Activated naive CD8-positive, alpha-beta T cell (primary cell): ENCODE measurements around the gene CDKN1A.
"Not testable (repeated sequence)": the region's sequence is repeated elsewhere in the genome, so short reads cannot be mapped to it uniquely, and the experiment has no call there.

Experiments
- H3K27ac Mint-ChIP-seq: one replicate; pipeline ENCODE4 v1.8.0; 2021; ENCODE audit warnings: mixed read lengths
- H3K27me3 Mint-ChIP-seq: one replicate; pipeline ENCODE4 v1.8.0; 2021; ENCODE audit warnings: mixed read lengths
- H3K36me3 Mint-ChIP-seq: one replicate; pipeline ENCODE4 v1.8.0; 2021; ENCODE audit warnings: mixed read lengths
- H3K4me1 Mint-ChIP-seq: one replicate; pipeline ENCODE4 v1.8.0; 2021; ENCODE audit warnings: low read depth, mixed read lengths
- H3K4me3 Mint-ChIP-seq: one replicate; pipeline ENCODE4 v1.8.0; 2021; ENCODE audit warnings: mild to moderate bottlenecking, mixed read lengths
- H3K9me3 Mint-ChIP-seq: one replicate; pipeline ENCODE4 v1.8.0; 2021; ENCODE audit warnings: low read depth, mixed read lengths

Gene CDKN1A

GRCh38 chr6:36712816-36713215 lies 34.3 kb downstream of the CDKN1A start:
- Mint-ChIP-seq H3K27ac (no peak overlapping the region), H3K9me3 (no peaks in the 10 kb centered on the region), H3K4me1 (no peaks in the 10 kb centered on the region), H3K36me3 (no peaks in the 10 kb centered on the region), H3K4me3 (no peak overlapping the region), H3K27me3 (no peaks in the 10 kb centered on the region)

GRCh38 chr6:36713846-36714245 lies 35.3 kb downstream of the CDKN1A start:
- H3K36me3 Mint-ChIP-seq, result no peaks in the 10 kb centered on the region
- H3K4me3 Mint-ChIP-seq, result no peak overlapping the region
- no peaks in the 10 kb centered on the region for H3K9me3 Mint-ChIP-seq
- H3K27me3 Mint-ChIP-seq, result no peaks in the 10 kb centered on the region
- no peak overlapping the region for H3K27ac Mint-ChIP-seq
- H3K4me1 Mint-ChIP-seq, result no peaks in the 10 kb centered on the region

- no peaks in the 10 kb centered on the region for H3K27me3 Mint-ChIP-seq
- H3K36me3 Mint-ChIP-seq, result no peaks in the 10 kb centered on the region
- H3K4me3 Mint-ChIP-seq, result no peak overlapping the region
- no peaks in the 10 kb centered on the region for H3K9me3 Mint-ChIP-seq
- no peak overlapping the region for H3K27ac Mint-ChIP-seq
- no peaks in the 10 kb centered on the region for H3K4me1 Mint-ChIP-seq
Measured at GRCh38 chr6:36714511-36714910, 36.0 kb downstream of the CDKN1A start.

GRCh38 chr6:36715469-36715868 lies 37.0 kb downstream of the CDKN1A start:
- H3K36me3 Mint-ChIP-seq, result no peaks in the 10 kb centered on the region
- no peak overlapping the region for H3K27ac Mint-ChIP-seq
- no peaks in the 10 kb centered on the region for H3K4me1 Mint-ChIP-seq
- H3K9me3 Mint-ChIP-seq, result no peaks in the 10 kb centered on the region
- H3K4me3 Mint-ChIP-seq, result no peak overlapping the region
- H3K27me3 Mint-ChIP-seq, result no peaks in the 10 kb centered on the region

GRCh38 chr6:36716476-36717093 lies 38.1 kb downstream of the CDKN1A start:
- Mint-ChIP-seq H3K4me3 (no peak overlapping the region), H3K9me3 (no peaks in the 10 kb centered on the region), H3K36me3 (no peaks in the 10 kb centered on the region), H3K27me3 (no peaks in the 10 kb centered on the region), H3K27ac (no peak overlapping the region), H3K4me1 (no peaks in the 10 kb centered on the region)

GRCh38 chr6:36717231-36717825 lies 38.8 kb downstream of the CDKN1A start:
- Mint-ChIP-seq H3K27ac (no peak overlapping the region), H3K4me3 (no peak overlapping the region), H3K4me1 (no peaks in the 10 kb centered on the region), H3K27me3 (no peaks in the 10 kb centered on the region), H3K36me3 (no peaks in the 10 kb centered on the region), H3K9me3 (no peaks in the 10 kb centered on the region)

- Mint-ChIP-seq H3K4me1 (no peaks in the 10 kb centered on the region), H3K4me3 (no peak overlapping the region), H3K9me3 (no peaks in the 10 kb centered on the region), H3K36me3 (no peaks in the 10 kb centered on the region), H3K27ac (no peak overlapping the region), H3K27me3 (no peaks in the 10 kb centered on the region)
Measured at GRCh38 chr6:36717871-36718540, 39.5 kb downstream of the CDKN1A start.

- no peaks in the 10 kb centered on the region for H3K27me3 Mint-ChIP-seq
- no peaks in the 10 kb centered on the region for H3K4me1 Mint-ChIP-seq
- no peak overlapping the region for H3K4me3 Mint-ChIP-seq
- H3K9me3 Mint-ChIP-seq, result no peaks in the 10 kb centered on the region
- H3K27ac Mint-ChIP-seq, result no peak overlapping the region
- no peaks in the 10 kb centered on the region for H3K36me3 Mint-ChIP-seq
Measured at GRCh38 chr6:36718560-36718959, 40.0 kb downstream of the CDKN1A start.

- Mint-ChIP-seq H3K9me3 (no peaks in the 10 kb centered on the region), H3K36me3 (no peaks in the 10 kb centered on the region), H3K27me3 (no peaks in the 10 kb centered on the region), H3K4me1 (no peaks in the 10 kb centered on the region), H3K27ac (no peak overlapping the region), H3K4me3 (no peak overlapping the region)
Measured at GRCh38 chr6:36719126-36719525, 40.6 kb downstream of the CDKN1A start.

GRCh38 chr6:36720251-36721141 lies 42.0 kb downstream of the CDKN1A start:
- H3K27ac Mint-ChIP-seq, result no peak overlapping the region
- no peak overlapping the region for H3K4me3 Mint-ChIP-seq
- H3K4me1 Mint-ChIP-seq, result no peaks in the 10 kb centered on the region
- no peaks in the 10 kb centered on the region for H3K36me3 Mint-ChIP-seq
- no peaks in the 10 kb centered on the region for H3K27me3 Mint-ChIP-seq
- H3K9me3 Mint-ChIP-seq, result no peaks in the 10 kb centered on the region

- no peaks in the 10 kb centered on the region for H3K9me3 Mint-ChIP-seq
- H3K4me1 Mint-ChIP-seq, result peaks cover 2% of the 10 kb centered on the region
- no peaks in the 10 kb centered on the region for H3K27me3 Mint-ChIP-seq
- H3K27ac Mint-ChIP-seq, result no peak overlapping the region
- no peaks in the 10 kb centered on the region for H3K36me3 Mint-ChIP-seq
- no peak overlapping the region for H3K4me3 Mint-ChIP-seq
Measured at GRCh38 chr6:36721369-36722140, 43.0 kb downstream of the CDKN1A start.

GRCh38 chr6:36722365-36722764 lies 43.9 kb downstream of the CDKN1A start:
- no peak overlapping the region for H3K27ac Mint-ChIP-seq
- H3K36me3 Mint-ChIP-seq, result no peaks in the 10 kb centered on the region
- no peak overlapping the region for H3K4me3 Mint-ChIP-seq
- no peaks in the 10 kb centered on the region for H3K9me3 Mint-ChIP-seq
- H3K27me3 Mint-ChIP-seq, result no peaks in the 10 kb centered on the region
- peaks cover 5% of the 10 kb centered on the region for H3K4me1 Mint-ChIP-seq

- peaks cover 9% of the 10 kb centered on the region for H3K4me1 Mint-ChIP-seq
- H3K27me3 Mint-ChIP-seq, result no peaks in the 10 kb centered on the region
- no peak overlapping the region for H3K27ac Mint-ChIP-seq
- H3K36me3 Mint-ChIP-seq, result no peaks in the 10 kb centered on the region
- H3K4me3 Mint-ChIP-seq, result no peak overlapping the region
- no peaks in the 10 kb centered on the region for H3K9me3 Mint-ChIP-seq
Measured at GRCh38 chr6:36722879-36723278, 44.4 kb downstream of the CDKN1A start.

- not testable (repeated sequence) for H3K36me3 Mint-ChIP-seq, H3K4me3 Mint-ChIP-seq, H3K27me3 Mint-ChIP-seq, H3K27ac Mint-ChIP-seq, H3K9me3 Mint-ChIP-seq
- H3K4me1 Mint-ChIP-seq, result peaks cover 11% of the 10 kb centered on the region
Measured at GRCh38 chr6:36723992-36724391, 45.5 kb downstream of the CDKN1A start.
